Measurements from ENCODE around the gene RASD2. TPM values are rescaled to one million over a fixed set of nuclear protein-coding genes. Genes with fewer than 3 reads are reported as not detected.

RASD2 gene
- total RNA-seq, 4 donors from 2014 or later: 1.8 to 5.4 (median 1.9) TPM

- DNase-seq: no peak
- H3K27ac ChIP-seq: no peak overlapping the region
- ATAC-seq: no peak
- no peaks in the 10 kb centered on the region for H3K9me3 ChIP-seq
- no peaks in the 10 kb centered on the region for H3K27me3 ChIP-seq
- TF ChIP-seq POLR2A (IDR thresholded peaks at IDR 0.05) (no peak), CTCF (IDR thresholded peaks at IDR 0.05 in 4 of 5, conservative IDR thresholded peaks at IDR 0.05 in 1 of 5) (no peak)
- H3K4me3 ChIP-seq: no peak overlapping the region
- H3K36me3 ChIP-seq: no peaks in the 10 kb centered on the region
- intact Hi-C loops (cut with DNase I; ENCODE audit: low total_unique reads) (no loop called here), in situ Hi-C loops (cut with MboI; ENCODE audit: low sequenced_read_pairs in 4 of 4) (no loop called here)
- H3K4me1 ChIP-seq: peaks cover 11 to 18% of the 10 kb centered on the region in 2 donors
Measured at GRCh38 chr22:35569916-35570315, 29.3 kb downstream of the RASD2 start.

GRCh38 chr22:35570686-35571194, 30.1 kb downstream of the RASD2 start:
- Histone ChIP-seq H3K9me3 (no peaks in the 10 kb centered on the region), H3K4me3 (no peak overlapping the region), H3K4me1 (peaks cover 11 to 18% of the 10 kb centered on the region in 2 donors), H3K27ac (no peak overlapping the region), H3K36me3 (no peaks in the 10 kb centered on the region), H3K27me3 (no peaks in the 10 kb centered on the region)
- TF ChIP-seq CTCF (IDR thresholded peaks at IDR 0.05 in 4 of 5, conservative IDR thresholded peaks at IDR 0.05 in 1 of 5): no peak
- ATAC-seq: no peak
- intact Hi-C loops (cut with DNase I; ENCODE audit: low total_unique reads) (no loop called here), in situ Hi-C loops (cut with MboI; ENCODE audit: low sequenced_read_pairs in 4 of 4) (no loop called here)
- DNase-seq: no peak

- Histone ChIP-seq H3K27me3 (no peaks in the 10 kb centered on the region), H3K4me3 (no peak overlapping the region), H3K9me3 (no peaks in the 10 kb centered on the region), H3K27ac (no peak overlapping the region), H3K4me1 (peaks cover 4 to 10% of the 10 kb centered on the region in 2 donors), H3K36me3 (no peaks in the 10 kb centered on the region)
- ATAC-seq: no peak
- intact Hi-C loops (cut with DNase I; ENCODE audit: low total_unique reads): no loop called here
- DNase-seq: no peak
- in situ Hi-C loops (cut with MboI; ENCODE audit: low sequenced_read_pairs in 4 of 4): no loop called here
- TF ChIP-seq POLR2A (IDR thresholded peaks at IDR 0.05) (no peak), CTCF (IDR thresholded peaks at IDR 0.05 in 4 of 5, conservative IDR thresholded peaks at IDR 0.05 in 1 of 5) (no peak)
Measured at GRCh38 chr22:35572556-35572955, 31.9 kb downstream of the RASD2 start.

- intact Hi-C loops (cut with DNase I; ENCODE audit: low total_unique reads) (no loop called here), in situ Hi-C loops (cut with MboI; ENCODE audit: low sequenced_read_pairs in 4 of 4) (loop anchor here in 2 of 4 donors (25.0 kb wide), 1 partner anchor 238 kb away; no protein-coding TSS in a partner anchor)
- Histone ChIP-seq H3K36me3 (no peaks in the 10 kb centered on the region), H3K27ac (peak overlapping the region in 2 of 4 donors; percentile 20 to 50), H3K9me3 (no peaks in the 10 kb centered on the region), H3K4me1 (no peaks in the 10 kb centered on the region), H3K4me3 (no peak overlapping the region), H3K27me3 (no peaks in the 10 kb centered on the region)
- TF ChIP-seq POLR2A (IDR thresholded peaks at IDR 0.05) (no peak), CTCF (IDR thresholded peaks at IDR 0.05 in 4 of 5, conservative IDR thresholded peaks at IDR 0.05 in 1 of 5) (no peak)
- DNase-seq (no peak), ATAC-seq (no peak)
Measured at GRCh38 chr22:35575116-35575748, 34.6 kb downstream of the RASD2 start.

All from gastrocnemius medialis (tissue), 4 donors.